Measurements from ENCODE around the gene TAMALIN.

TAMALIN gene

DNA sequence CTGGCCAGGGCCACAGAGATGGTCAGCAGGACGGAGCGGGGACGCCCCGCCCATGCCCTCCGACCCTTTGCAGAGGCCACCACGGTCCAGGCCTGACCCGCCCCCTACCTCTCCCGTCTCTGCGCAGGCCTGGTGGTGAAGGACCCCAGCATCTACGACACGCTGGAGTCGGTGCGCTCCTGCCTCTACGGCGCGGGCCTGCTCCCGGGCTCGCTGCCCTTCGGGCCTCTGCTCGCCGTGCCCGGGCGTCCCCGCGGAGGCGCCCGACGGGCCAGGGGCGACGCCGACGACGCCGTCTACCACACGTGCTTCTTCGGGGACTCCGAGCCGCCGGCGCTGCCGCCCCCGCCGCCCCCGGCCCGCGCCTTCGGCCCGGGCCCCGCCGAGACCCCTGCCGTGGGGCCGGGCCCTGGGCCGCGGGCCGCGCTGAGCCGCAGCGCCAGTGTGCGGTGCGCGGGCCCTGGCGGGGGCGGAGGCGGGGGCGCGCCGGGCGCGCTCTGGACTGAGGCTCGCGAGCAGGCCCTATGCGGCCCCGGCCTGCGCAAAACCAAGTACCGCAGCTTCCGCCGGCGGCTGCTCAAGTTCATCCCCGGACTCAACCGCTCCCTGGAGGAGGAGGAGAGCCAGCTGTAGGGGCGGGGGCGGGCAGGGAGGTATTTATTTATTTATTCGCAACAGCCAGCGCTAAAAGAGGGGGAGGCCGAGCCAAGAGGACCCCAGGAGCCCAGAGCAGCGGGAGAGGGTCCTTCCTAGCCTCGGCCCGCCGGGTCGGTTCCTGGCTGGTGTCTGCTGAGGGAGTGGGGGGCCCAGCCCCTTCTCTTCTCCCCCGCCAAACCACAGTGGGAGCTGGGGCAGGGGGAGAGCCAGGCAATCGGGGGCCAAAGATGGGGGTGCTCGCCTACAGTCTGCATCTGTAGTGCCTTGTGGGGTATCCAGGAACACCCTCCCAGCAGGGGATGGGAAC lies 8.1 kb downstream of the TAMALIN start:
- DNase-seq, result no peak

DNA sequence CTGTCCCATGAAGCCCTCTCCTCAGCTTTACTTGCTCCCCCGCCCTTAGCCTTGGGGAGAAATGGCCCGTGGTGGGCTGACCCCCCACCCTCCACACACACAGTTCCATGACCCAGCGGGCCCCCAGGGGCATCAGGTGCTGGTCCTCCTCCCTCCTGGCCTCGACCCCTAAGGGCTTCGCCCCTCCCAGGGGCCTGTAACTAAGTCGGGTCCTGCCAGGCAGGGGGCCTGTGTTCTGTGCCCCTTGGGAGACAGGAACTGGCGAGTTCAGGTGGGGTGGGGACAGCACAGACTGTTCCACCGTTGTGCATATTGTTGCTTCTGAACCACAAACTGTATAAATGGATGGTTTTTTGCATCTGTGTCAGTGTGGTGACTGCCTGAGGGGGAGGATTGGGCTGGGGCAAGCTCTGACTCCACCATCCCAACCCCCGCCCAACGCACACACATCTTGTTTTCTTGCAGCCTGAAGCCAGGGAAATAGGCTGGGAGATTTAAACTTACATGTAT lies 8.8 kb downstream of the TAMALIN start:
- no peak for DNase-seq

- DNase-seq, result peak; percentile 77
Observed at GRCh38 chr12:52018433-52019112, 11.8 kb downstream of the TAMALIN start.

DNA sequence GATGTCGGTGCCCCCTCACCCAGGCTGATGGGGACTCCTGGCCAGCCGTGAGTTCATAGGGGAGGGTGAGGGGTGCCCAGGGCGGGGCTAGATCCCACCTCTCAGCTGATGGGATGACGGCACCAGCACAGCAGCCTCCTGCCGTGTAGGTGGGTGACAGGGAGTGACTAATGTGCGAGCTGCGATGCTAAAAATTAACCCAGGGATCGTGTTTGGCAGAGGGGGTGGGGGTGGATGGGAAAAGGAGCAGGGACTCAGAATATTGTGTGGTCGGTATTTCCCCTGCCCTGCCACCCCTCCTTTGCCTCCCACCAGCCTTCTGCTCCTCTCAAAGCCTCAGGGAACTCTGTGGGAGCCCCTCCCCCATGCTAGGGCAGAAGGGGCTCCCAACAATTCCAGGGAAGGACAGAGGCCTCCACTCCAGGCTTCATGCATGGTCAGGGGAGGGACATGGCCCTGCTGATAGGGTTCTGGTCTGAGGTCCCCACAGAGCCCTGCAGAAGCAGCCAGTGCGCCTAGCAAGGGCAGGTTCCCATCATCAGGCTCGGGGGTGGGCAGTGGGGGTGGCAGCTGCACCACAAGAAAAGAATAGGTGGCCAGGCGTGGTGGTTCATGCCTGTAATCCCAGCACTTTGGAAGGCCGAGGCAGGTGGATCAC lies 12.5 kb downstream of the TAMALIN start:
- DNase-seq, result peak; percentile 47

DNA sequence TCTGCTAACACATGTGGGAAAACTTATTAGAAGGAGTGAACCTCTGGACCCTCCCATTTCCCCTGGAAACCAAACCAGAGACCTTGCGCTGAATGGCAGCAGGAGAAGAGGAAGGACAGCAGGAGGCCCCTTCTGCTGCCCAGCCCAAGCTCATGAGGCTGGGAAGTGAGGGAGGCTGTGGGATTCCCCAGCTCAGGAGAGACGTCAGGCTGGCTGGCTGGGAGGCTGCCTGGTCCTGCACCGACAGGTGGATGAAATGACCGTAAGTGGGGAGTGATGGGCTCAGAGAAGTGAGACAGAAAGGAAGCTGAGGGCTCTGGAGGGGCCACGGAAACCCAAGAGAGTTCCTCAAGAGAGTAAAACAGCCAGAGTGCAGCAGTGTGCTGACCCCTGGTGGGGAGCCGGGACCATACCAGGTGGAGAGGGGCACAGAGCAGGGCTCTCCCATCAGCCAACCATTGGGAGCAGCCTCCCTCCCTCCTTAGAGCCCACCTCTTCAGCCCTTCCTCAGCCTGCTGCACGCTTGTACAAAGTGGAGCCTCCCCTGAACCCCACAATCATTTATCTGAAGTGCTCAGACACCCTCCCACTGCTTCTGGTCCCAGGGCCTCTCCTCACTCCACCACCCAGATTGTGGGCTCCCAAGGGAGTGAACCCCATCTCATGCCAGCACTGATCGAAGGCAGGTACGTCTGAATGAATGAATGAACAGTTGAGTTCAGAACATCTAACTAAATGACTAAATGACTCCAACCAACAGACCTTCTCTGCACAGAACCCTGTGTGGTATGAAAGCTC lies 14.0 kb downstream of the TAMALIN start:
- DNase-seq, result peak; percentile 52

DNA sequence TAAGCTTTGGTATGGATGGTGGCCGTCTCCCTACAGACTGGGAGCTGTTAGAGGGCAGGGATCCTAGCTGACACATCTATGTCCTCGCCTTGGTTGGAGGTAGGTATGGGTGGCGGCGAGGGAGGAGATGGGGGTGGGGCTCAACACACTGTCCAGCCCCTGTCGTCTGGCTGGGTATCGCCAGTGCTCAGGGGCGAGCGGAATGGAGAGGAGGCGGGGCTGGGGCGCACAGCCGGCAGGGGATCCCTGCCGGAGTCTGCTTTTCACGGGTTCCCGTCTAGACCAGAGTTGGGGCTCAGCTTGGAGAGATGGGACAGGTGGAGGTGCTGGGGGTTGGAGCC lies 16.1 kb downstream of the TAMALIN start:
- peak; percentile 68 for DNase-seq

- peak; percentile 87 for DNase-seq
Observed at GRCh38 chr12:52023182-52023975, 16.6 kb downstream of the TAMALIN start.

GRCh38 chr12:52023976-52024688 lies 17.4 kb downstream of the TAMALIN start:
- no peak for DNase-seq

DNA sequence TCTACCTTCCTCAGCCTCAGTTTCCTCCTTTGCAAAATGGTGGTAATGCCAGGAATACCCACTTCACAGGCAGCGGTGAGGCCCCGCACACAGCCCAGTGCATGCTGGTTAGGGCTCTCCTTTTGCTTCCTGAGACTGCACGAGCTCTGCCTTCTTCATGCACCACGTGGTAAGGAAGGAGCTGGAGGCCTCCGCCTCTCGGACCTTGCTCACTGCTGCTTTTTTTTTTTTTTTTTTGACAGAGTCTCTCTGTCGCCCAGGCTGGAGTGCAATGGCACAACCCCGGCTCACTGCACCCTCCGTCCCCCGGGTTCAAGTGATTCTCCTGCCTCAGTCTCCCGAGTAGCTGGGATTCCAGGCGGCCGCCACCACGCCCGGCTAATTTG lies 18.1 kb downstream of the TAMALIN start:
- DNase-seq, result no peak

- DNase-seq, result no peak
Observed at GRCh38 chr12:52026263-52026662, 19.5 kb downstream of the TAMALIN start.

GRCh38 chr12:52027085-52027843 lies 20.5 kb downstream of the TAMALIN start:
- no peak for DNase-seq

DNA sequence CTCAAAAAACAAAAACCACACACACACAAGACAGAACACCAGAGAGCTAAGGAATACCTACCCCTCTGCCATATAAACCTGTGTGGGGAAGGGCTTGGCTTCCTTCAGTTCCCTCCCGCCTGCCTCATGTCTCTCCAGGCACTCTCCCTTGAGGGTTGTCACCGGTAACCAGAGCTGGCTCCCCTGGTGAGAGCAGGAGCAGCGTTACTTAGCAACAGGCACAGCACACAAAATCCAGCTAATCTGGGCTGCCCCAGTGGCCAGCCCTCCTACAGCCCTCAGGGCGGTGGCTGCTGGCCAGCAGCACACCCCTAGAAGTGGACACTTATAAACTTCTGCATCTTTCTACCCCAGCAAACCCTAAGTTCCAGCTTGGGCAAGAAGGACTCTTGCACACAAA lies 22.9 kb downstream of the TAMALIN start:
- DNase-seq, result peak; percentile 86

- no peak for DNase-seq
Observed at GRCh38 chr12:52032446-52032803, 25.7 kb downstream of the TAMALIN start.

DNA sequence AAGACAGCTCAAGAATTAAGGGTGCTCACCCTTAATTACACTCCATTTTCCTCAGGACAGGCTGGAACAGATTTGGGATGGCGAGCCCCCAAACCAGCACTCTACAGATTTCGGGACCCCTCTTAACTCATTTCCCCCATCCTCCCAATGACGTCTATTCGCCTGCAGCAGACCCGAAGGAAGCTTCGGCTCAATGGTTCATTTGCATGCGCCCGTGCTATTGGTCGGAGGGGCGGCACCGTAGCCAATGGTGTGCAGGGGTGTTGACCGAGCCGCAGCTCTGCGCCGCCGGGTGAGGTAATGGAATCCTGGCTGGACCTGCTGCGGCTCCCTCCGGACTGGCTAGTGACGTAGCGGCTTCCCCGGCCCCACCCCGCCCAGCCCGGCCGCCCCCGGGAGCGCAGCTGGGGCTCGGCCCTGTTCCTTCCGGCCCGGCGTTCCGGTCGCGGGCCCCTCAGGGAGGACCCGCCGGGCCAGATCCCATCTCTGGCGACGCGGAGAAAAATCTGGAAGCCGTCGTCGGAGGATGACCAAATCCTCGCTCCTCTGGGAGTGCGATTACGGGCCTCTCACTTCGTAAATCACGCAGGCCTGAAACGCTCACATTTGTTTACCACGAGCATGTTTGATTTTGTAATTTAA lies 26.2 kb downstream of the TAMALIN start:
- DNase-seq, result peak; percentile 97

GRCh38 chr12:52033446-52034140 lies 26.8 kb downstream of the TAMALIN start:
- no peak for DNase-seq

DNA sequence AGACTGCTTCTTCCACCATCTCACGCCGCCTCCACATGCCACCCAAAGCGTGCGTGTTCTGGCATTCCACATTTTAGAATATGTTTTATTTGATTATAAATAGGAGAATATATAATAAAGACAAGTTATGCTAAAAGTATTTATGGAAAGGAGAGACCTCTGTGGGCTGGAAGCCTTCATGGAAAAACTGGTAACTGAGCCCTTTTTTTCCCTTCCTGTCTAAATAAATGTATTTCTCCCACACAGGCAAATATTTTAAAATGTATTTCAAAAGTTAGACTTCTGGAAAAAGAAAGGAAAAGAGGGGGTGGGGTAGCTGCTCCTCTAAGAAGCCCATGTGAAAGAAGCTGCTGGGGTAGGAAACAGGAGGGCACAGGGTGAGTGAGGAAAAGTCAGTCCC lies 28.4 kb downstream of the TAMALIN start:
- DNase-seq, result no peak

DNA sequence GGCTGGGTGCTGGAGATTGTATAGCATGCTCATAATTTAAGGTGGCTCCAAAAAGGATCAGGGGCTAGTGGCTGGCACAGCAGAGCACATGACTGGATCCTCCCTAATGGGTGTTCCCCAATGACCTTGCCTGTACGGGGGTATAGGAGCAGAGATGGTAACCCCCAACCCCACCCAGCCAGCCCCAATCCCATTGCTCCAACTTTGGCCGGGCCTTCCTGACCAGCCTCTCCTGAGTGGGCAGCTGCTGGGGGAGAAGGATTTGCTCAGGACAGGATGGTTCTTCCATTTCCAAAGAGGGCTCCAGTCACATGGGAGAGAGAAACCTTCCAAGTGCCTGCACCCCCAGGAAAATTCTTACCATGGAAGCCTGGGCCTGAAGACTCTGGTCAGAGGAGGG lies 29.2 kb downstream of the TAMALIN start:
- DNase-seq, result no peak

DNA sequence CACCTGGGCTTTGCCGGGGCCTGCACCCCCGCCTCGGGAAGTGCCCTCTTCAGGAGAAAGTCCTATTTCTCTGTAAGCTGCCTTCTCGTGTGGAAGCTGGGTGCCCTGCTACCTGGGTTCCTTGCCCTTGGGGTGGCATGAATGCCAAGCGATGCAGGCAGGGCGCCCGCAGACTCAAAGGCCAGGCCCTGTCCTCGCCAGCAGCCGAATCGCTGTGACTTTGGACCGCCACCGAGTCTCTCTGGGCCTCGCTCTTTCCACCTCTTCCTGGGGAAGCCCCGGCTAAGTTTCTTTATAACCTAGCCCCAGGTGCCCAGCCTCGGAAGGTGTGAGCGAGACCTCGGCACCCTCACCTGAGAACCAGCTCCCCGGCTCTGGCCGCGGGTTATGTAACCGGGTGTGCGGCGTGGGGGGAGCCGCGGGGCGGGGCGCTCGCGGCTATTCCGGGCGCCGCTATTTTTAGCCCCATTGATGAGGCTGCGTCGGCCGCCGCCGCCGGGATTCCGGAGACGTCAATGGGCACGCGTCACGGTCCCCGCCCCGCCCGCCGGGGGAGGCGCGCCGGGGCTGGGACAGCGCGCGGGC lies 29.9 kb downstream of the TAMALIN start:
- DNase-seq, result peak; percentile 80
